GM10266 (cell line): ENCODE data around the gene TRAPPC4.
A peak's percentile ranks its signal among the peaks of the same experiment; 100 is the strongest.
"Not testable (repeated sequence)": the region's sequence is repeated elsewhere in the genome, so short reads cannot be mapped to it uniquely, and the experiment has no call there.

Experiments
- DNase-seq: peaks from one replicate; pipeline ENCODE4 v3.0.0; 2012; ENCODE audit errors: extremely low spot score
- CTCF ChIP-seq: IDR thresholded peaks from 2 replicates; pipeline ENCODE4 v1.5.1; 2012; ENCODE audit warnings: mild to moderate bottlenecking, low read depth; ENCODE audit not compliant: control insufficient read depth, insufficient read depth; ENCODE audit errors: missing control alignments

TRAPPC4 gene

GRCh38 chr11:119018074-119018938, at the start of gene TRAPPC4, which contains the start of gene RPS25:
TRAPPC4 (plus strand) TSS chr11:119018766; CDS start chr11:119018796, 30 bp downstream.
RPS25 (minus strand) TSS chr11:119018343; CDS start chr11:119018284, 59 bp downstream.
- peak; percentile 6 for TF ChIP-seq CTCF
- peak; percentile 89 for DNase-seq

- not testable (repeated sequence) for DNase-seq
Observed at GRCh38 chr11:118969508-118969907, 49.1 kb upstream of the TRAPPC4 start.

GRCh38 chr11:118971646-118972045, 46.9 kb upstream of the TRAPPC4 start, which contains the start of gene FOXR1:
FOXR1 (plus strand) TSS chr11:118971761; CDS start chr11:118971932, 171 bp downstream.
- DNase-seq: no peak
- TF ChIP-seq CTCF: no peak

- no peak for DNase-seq
- TF ChIP-seq CTCF: no peak
Observed at GRCh38 chr11:118973985-118974384, 44.6 kb upstream of the TRAPPC4 start.

GRCh38 chr11:118975771-118976709, 42.5 kb upstream of the TRAPPC4 start:
- DNase-seq: no peak
- TF ChIP-seq CTCF: no peak

- DNase-seq: no peak
- TF ChIP-seq CTCF: no peak
Observed at GRCh38 chr11:118979434-118979833, 39.1 kb upstream of the TRAPPC4 start.

GRCh38 chr11:118980191-118980881, 38.2 kb upstream of the TRAPPC4 start:
- DNase-seq: peak; percentile 7
- no peak for TF ChIP-seq CTCF

- DNase-seq: not testable (repeated sequence)
Observed at GRCh38 chr11:118984337-118984736, 34.2 kb upstream of the TRAPPC4 start.
